Endothelial cell of umbilical vein (primary cell): ENCODE data around the gene CEMIP. TPM values are rescaled to one million over a fixed set of nuclear protein-coding genes. Genes with fewer than 3 reads are reported as not detected.

Experiments used
- BruUV-seq: library from RNA; stranded (reverse); fragments of 400-500 nt; replicated peaks from 2 replicates; lab custom pipeline; 2021; lab: Mats Ljungman, UMichigan
- CTCF ChIA-PET: fragments of 300-600, 350-600 bp; sonication (Branson Sonifier 250); formaldehyde crosslinking; loops from one replicate; lab custom pipeline; 2021; ENCODE audit warnings: antibody characterized with exemption, inconsistent platforms; lab: Charles Lee
- POLR2A ChIA-PET: fragments of 300-600, 350-600 bp; sonication (Branson Sonifier 250); formaldehyde crosslinking; loops from one replicate; lab custom pipeline; 2021; ENCODE audit warnings: antibody characterized with exemption, inconsistent platforms; lab: Charles Lee
- DNase-seq: peaks from one replicate; pipeline ENCODE4 v3.0.0-alpha.2; 2011; ENCODE audit warnings: low read depth, low spot score
- FAIRE-seq: peaks from 2 replicates; lab custom pipeline; 2011; peaks lifted over from hg19 to GRCh38; lab: Jason Lieb, UNC
- H2AFZ ChIP-seq: 2 replicates; pipeline ENCODE4 v1.6.0; 2012; ENCODE audit warnings: low read depth, low read length, control low read depth, inconsistent platforms
- H3K27ac ChIP-seq: 2 replicates; pipeline ENCODE4 v1.5.1; 2011; ENCODE audit warnings: low read depth, mild to moderate bottlenecking, control low read depth, low read length, moderate library complexity; ENCODE audit not compliant: insufficient read depth
- H3K27me3 ChIP-seq, 2 experiments: 2 replicates each; pipeline versions ENCODE4 v1.6.0 to v1.6.1; 2011; ENCODE audit warnings: low read length in 2 of 2, mixed read lengths in 1 of 2; ENCODE audit not compliant: control insufficient read depth in 2 of 2, insufficient read depth in 2 of 2
- H3K36me3 ChIP-seq, 2 experiments: 2 replicates in 1 of 2; 3 replicates in 1 of 2; pipeline ENCODE4 v1.5.1; 2011; ENCODE audit warnings: low read length in 2 of 2, mild to moderate bottlenecking in 1 of 2, moderate library complexity in 1 of 2; ENCODE audit not compliant: control insufficient read depth in 2 of 2, insufficient read depth in 2 of 2; ENCODE audit errors: extremely low read depth in 1 of 2
- H3K4me1 ChIP-seq: 3 replicates; pipeline ENCODE4 v1.5.1; 2011; ENCODE audit warnings: mild to moderate bottlenecking, low read length; ENCODE audit not compliant: control insufficient read depth, insufficient read depth; ENCODE audit errors: extremely low read depth
- H3K4me2 ChIP-seq: 2 replicates; pipeline ENCODE4 v1.6.1; 2011; ENCODE audit warnings: low read length, control low read depth, mixed read lengths; ENCODE audit not compliant: insufficient read depth
- H3K4me3 ChIP-seq, 3 experiments: fragments of 200-600 bp in 1 of 3; sonication (generic), shearing (Covaris generic) in 1 of 3; replicated peaks in 1 of 3; 2 replicates each; pipeline ENCODE4 v1.5.1; 2011 to 2016; ENCODE audit warnings: control low read depth in 3 of 3, low read length in 3 of 3, mild to moderate bottlenecking in 2 of 3, inconsistent platforms in 1 of 3, low read depth in 1 of 3, moderate library complexity in 1 of 3; ENCODE audit not compliant: insufficient read depth in 1 of 3
- H3K79me2 ChIP-seq: 2 replicates; pipeline ENCODE4 v1.6.0; 2012; ENCODE audit warnings: low read length, inconsistent platforms; ENCODE audit not compliant: control insufficient read depth, insufficient read depth
- H3K9ac ChIP-seq: replicated peaks from 2 replicates; pipeline ENCODE3; 2011; ENCODE audit warnings: low read length, control low read depth; ENCODE audit not compliant: insufficient read depth; ENCODE audit errors: extremely low read depth
- H3K9me1 ChIP-seq: replicated peaks from 3 replicates; pipeline ENCODE4 v1.6.0; 2011; ENCODE audit warnings: mild to moderate bottlenecking, low read length; ENCODE audit not compliant: control insufficient read depth, insufficient read depth; ENCODE audit errors: extremely low read depth
- H3K9me3 ChIP-seq: replicated peaks from 2 replicates; pipeline ENCODE4 v1.5.1; 2012; ENCODE audit warnings: low read length, inconsistent platforms; ENCODE audit not compliant: control insufficient read depth, insufficient read depth
- H4K20me1 ChIP-seq: replicated peaks from 2 replicates; pipeline ENCODE3; 2011; ENCODE audit warnings: mild to moderate bottlenecking, low read length; ENCODE audit not compliant: control insufficient read depth, insufficient read depth; ENCODE audit errors: extremely low read depth
- EZH2 ChIP-seq: IDR thresholded peaks from 2 replicates; pipeline ENCODE4 v1.6.1; 2012; ENCODE audit warnings: borderline replicate concordance, low read depth, mild to moderate bottlenecking, moderate library complexity, low read length, inconsistent platforms; ENCODE audit not compliant: severe bottlenecking
- FOS ChIP-seq: IDR thresholded peaks from 2 replicates; pipeline ENCODE4 v1.6.1; 2011; ENCODE audit warnings: mild to moderate bottlenecking, low read length, moderate library complexity, borderline replicate concordance; ENCODE audit not compliant: insufficient read depth
- GATA2 ChIP-seq: IDR thresholded peaks from 2 replicates; pipeline ENCODE4 v1.7.0; 2011; ENCODE audit warnings: low read depth, mild to moderate bottlenecking, moderate library complexity, mixed read lengths, low read length; ENCODE audit not compliant: insufficient read length, insufficient read depth
- JUN ChIP-seq: IDR thresholded peaks from 2 replicates; pipeline ENCODE4 v1.6.1; 2011; ENCODE audit warnings: borderline replicate concordance, low read depth; ENCODE audit not compliant: insufficient read length, insufficient read depth
- MYC ChIP-seq: IDR thresholded peaks from one replicate; pipeline ENCODE4 v1.6.1; 2011; ENCODE audit warnings: mild to moderate bottlenecking, low read depth, low read length
- POLR2A ChIP-seq: IDR thresholded peaks from 2 replicates; pipeline ENCODE4 v1.6.1; 2012; ENCODE audit warnings: low read depth, mild to moderate bottlenecking, control low read depth, low read length
- POLR2AphosphoS5 ChIP-seq: IDR thresholded peaks from 2 replicates; pipeline ENCODE4 v1.6.1; 2012; ENCODE audit warnings: low read depth, mild to moderate bottlenecking, control low read depth, low read length, moderate library complexity; ENCODE audit not compliant: insufficient read depth
- dilution Hi-C: fragments of 300-500 bp; cut with MboI; formaldehyde crosslinking; loops from one replicate; pipeline ENCODE4 v1.15.0; 2019; ENCODE audit warnings: low sequenced_read_pairs; ENCODE audit not compliant: extremely low pct_ligation_motif_present
- intact Hi-C: fragments of 100-400 bp; cut with micrococcal nuclease; formaldehyde crosslinking; loops from one replicate; pipeline ENCODE4 v1.10.0; 2022
- polyA plus RNA-seq, 4 experiments: library from polyadenylated mRNA; depleted of rRNA in 3 of 4; stranded (reverse) in 3 of 4; unstranded in 1 of 4; fragments of >200 nt; gene quantifications; 2 replicates each; pipeline versions ENCODE4 v1.2.1 to v1.2.3, GENCODE V29; 2011 to 2012; ENCODE audit warnings: missing spikeins in 1 of 4
- total RNA-seq: library from RNA; stranded (reverse); gene quantifications from 2 replicates; pipeline ENCODE4 v1.2.3, GENCODE V29; 2021
- TF ChIP-seq, protein P1 (sequence below), 2 donors: IDR thresholded peaks; 1 replicate in 1 of 2; 2 replicates in 1 of 2; pipeline ENCODE4 v1.5.1; 2011; ENCODE audit warnings: low read length in 2 of 2, mild to moderate bottlenecking in 2 of 2, moderate library complexity in 2 of 2, control low read depth in 1 of 2, inconsistent platforms in 1 of 2, low read depth in 1 of 2; ENCODE audit not compliant: insufficient read depth in 1 of 2; ENCODE audit errors: extremely low read depth in 1 of 2
- TF ChIP-seq, protein P2 (sequence below): IDR thresholded peaks from 2 replicates; pipeline ENCODE4 v1.6.1; 2011; ENCODE audit not compliant: insufficient read depth, insufficient read length

Gene CEMIP
- total and polyA plus RNA-seq, 2 donors (not counting 3 experiments of a cell fraction or from before 2014, with no cell fraction given): 0.01 TPM; not detected in 1

DNA sequence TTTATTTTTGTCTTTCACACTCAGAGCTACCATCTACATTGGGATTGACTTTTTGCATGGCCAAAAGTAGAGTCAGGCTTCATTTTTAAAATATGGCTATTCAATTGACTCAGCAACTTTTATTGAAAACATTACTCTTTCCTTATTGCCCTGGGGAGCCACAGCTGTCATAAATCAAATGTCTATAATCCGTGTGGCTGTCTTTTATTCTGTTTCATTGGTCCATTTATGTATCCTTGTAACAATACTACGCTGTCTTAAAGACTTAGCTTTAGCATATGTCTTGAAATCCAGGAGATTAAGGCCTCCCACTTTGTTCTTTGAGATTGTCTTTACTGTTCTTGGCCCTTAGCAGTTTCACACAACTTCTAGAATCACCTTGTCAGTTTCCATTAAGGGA, 55.2 kb downstream of the CEMIP start:
- no peaks in the 10 kb centered on the region for H3K9me1 ChIP-seq
- no peak overlapping the region for H3K4me3 ChIP-seq
- intact Hi-C loops: no loop called here
- no peak overlapping the region for H3K4me2 ChIP-seq
- H3K9me3 ChIP-seq: no peaks in the 10 kb centered on the region
- FAIRE-seq (no peak), DNase-seq (no peak)
- no TSS peak for BruUV-seq
- no peaks in the 10 kb centered on the region for H4K20me1 ChIP-seq
- H3K27ac ChIP-seq: no peak overlapping the region
- dilution Hi-C loops: no loop called here
- H2AFZ ChIP-seq: no peak overlapping the region
- no peaks in the 10 kb centered on the region for H3K36me3 ChIP-seq
- H3K9ac ChIP-seq: no peak overlapping the region
- POLR2A ChIA-PET: no interaction called here
- H3K79me2 ChIP-seq: no peaks in the 10 kb centered on the region
- TF ChIP-seq GATA2 (no peak), POLR2AphosphoS5 (no peak), POLR2A (no peak), FOS (no peak), JUN (no peak), EZH2 (no peak), MYC (no peak)
- TF ChIP-seq, protein P1, sequence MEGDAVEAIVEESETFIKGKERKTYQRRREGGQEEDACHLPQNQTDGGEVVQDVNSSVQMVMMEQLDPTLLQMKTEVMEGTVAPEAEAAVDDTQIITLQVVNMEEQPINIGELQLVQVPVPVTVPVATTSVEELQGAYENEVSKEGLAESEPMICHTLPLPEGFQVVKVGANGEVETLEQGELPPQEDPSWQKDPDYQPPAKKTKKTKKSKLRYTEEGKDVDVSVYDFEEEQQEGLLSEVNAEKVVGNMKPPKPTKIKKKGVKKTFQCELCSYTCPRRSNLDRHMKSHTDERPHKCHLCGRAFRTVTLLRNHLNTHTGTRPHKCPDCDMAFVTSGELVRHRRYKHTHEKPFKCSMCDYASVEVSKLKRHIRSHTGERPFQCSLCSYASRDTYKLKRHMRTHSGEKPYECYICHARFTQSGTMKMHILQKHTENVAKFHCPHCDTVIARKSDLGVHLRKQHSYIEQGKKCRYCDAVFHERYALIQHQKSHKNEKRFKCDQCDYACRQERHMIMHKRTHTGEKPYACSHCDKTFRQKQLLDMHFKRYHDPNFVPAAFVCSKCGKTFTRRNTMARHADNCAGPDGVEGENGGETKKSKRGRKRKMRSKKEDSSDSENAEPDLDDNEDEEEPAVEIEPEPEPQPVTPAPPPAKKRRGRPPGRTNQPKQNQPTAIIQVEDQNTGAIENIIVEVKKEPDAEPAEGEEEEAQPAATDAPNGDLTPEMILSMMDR (IDR thresholded peaks at IDR 0.05; ENCODE audit: extremely low read depth in 1 of 2, insufficient read depth in 1 of 2, low read depth in 1 of 2, low read length in 2 of 2): no peak
- TF ChIP-seq, protein P2, sequence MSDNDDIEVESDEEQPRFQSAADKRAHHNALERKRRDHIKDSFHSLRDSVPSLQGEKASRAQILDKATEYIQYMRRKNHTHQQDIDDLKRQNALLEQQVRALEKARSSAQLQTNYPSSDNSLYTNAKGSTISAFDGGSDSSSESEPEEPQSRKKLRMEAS: no peak
- H3K27me3 ChIP-seq: peaks cover 0 to 4% of the 10 kb centered on the region in 2 experiments
- H3K4me1 ChIP-seq: no peaks in the 10 kb centered on the region
- CTCF ChIA-PET: no interaction called here
